Measurements from ENCODE around the gene ARHGAP18. TPM values are rescaled to one million over a fixed set of nuclear protein-coding genes. Genes with fewer than 3 reads are reported as not detected.

The ARHGAP18 gene
- total RNA-seq, 1 experiment from 2014 or later = 1.6 TPM

DNA sequence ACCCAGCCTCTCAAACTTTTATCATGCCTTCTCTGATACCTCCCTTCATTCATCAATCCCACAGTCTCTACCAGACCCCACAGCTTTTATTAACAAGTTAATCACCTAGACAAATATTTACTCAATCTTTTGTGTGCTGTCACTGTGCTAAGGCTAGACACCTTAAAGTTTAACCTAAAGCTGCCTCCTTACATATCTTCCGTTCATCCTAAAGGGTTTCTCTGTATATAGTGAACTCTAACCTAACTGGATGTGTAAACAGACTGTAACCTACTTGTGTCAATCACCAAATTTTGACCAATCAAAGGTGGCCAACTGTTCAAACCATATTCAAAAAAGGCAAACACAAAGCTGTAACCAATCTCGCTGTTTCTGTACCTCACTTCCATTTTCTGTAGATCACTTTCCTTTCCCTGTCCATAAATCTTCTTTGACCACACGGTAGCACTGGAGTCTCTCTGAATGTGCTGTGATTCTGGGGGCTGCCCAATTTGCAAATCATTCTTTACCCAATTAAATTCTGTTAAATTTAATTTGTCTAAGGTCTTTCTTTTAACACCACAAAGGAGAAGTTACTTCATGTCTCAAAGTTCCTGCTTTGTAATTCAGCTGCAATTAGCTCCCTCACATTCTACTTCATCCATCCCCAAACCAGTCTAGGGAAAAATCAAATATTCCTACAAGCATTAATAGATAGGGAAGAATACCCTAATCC lies 72.5 kb downstream of the ARHGAP18 start:
- Histone ChIP-seq H3K9me2 (replicated peaks; ENCODE audit: insufficient read depth, low read length) (no peaks in the 10 kb centered on the region), H3K36me3 (ENCODE audit: insufficient read depth, low read length) (no peaks in the 10 kb centered on the region), H3K4me1 (ENCODE audit: low read length) (no peaks in the 10 kb centered on the region), H3K4me3 (ENCODE audit: low read length) (no peak overlapping the region), H3K9ac (ENCODE audit: low read length) (no peak overlapping the region), H3K27me3 (ENCODE audit: low read length) (no peaks in the 10 kb centered on the region), H3K9me3 (ENCODE audit: low read length) (no peaks in the 10 kb centered on the region), H2AFZ (ENCODE audit: low read length) (no peak overlapping the region; the same call in 1 of the 2 replicates), H3K4me2 (ENCODE audit: low read depth, low read length, poor library complexity, severe bottlenecking) (no peak overlapping the region), H3K27ac (ENCODE audit: low read length) (no peak overlapping the region), H4K20me1 (ENCODE audit: insufficient read depth, low read depth, low read length) (no peaks in the 10 kb centered on the region), H3K79me2 (ENCODE audit: low read length) (no peaks in the 10 kb centered on the region)
- DNase-seq = no peak

DNA sequence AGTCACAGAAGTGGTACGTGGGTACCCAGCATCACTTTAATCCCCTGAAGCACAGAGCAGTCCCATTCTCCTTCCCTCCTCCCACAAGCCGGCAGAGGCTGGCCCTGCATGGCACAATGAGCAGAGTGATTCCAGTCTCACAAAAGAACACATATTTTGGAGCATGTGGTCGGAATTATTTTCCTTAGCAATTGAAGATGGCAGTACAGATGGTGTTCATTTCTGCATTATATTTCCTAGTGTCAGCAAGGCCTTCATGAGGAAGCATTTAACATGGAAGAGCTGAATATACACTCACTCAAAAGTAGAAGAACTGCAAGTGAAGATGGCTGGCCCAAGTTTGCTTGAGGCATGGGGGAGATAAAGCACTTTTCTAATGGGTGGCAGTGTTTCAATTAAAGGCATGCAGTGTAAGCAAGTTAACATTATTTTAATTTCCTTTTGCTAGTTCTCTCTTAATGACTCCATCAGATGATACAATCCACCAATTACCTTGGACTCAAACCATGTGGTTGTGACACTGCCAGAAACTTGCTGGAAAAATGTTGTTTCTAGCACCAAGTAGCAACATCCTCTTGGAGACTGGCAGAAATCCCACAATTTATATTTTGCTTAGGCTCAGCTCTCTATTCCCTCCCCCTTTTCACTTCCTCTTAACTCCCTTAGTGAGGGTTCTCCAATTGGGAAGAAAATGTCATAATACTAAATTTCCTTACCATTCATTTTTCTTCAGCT lies 74.4 kb downstream of the ARHGAP18 start:
- DNase-seq = no peak
- no peak overlapping the region for H3K27ac ChIP-seq (ENCODE audit: low read length)
- H3K9me3 ChIP-seq (ENCODE audit: low read length) = no peaks in the 10 kb centered on the region
- H4K20me1 ChIP-seq (ENCODE audit: insufficient read depth, low read depth, low read length) = no peaks in the 10 kb centered on the region
- H3K9ac ChIP-seq (ENCODE audit: low read length) = no peak overlapping the region
- no peak overlapping the region for H2AFZ ChIP-seq (ENCODE audit: low read length)
- no peaks in the 10 kb centered on the region for H3K27me3 ChIP-seq (ENCODE audit: low read length)
- no peaks in the 10 kb centered on the region for H3K36me3 ChIP-seq (ENCODE audit: insufficient read depth, low read length)
- H3K4me1 ChIP-seq (ENCODE audit: low read length) = no peaks in the 10 kb centered on the region
- H3K79me2 ChIP-seq (ENCODE audit: low read length) = no peaks in the 10 kb centered on the region
- no peaks in the 10 kb centered on the region for H3K9me2 ChIP-seq (replicated peaks; ENCODE audit: insufficient read depth, low read length)
- no peak overlapping the region for H3K4me2 ChIP-seq (ENCODE audit: low read depth, low read length, poor library complexity, severe bottlenecking)
- H3K4me3 ChIP-seq (ENCODE audit: low read length) = no peak overlapping the region

- no peaks in the 10 kb centered on the region for H3K9me3 ChIP-seq (ENCODE audit: low read length)
- no peaks in the 10 kb centered on the region for H3K9me2 ChIP-seq (replicated peaks; ENCODE audit: insufficient read depth, low read length)
- no peak overlapping the region for H2AFZ ChIP-seq (ENCODE audit: low read length)
- no peaks in the 10 kb centered on the region for H4K20me1 ChIP-seq (ENCODE audit: insufficient read depth, low read depth, low read length)
- no peak overlapping the region for H3K4me3 ChIP-seq (ENCODE audit: low read length)
- no peak for DNase-seq
- no peaks in the 10 kb centered on the region for H3K36me3 ChIP-seq (ENCODE audit: insufficient read depth, low read length)
- H3K9ac ChIP-seq (ENCODE audit: low read length) = no peak overlapping the region
- H3K27me3 ChIP-seq (ENCODE audit: low read length) = no peaks in the 10 kb centered on the region
- no peaks in the 10 kb centered on the region for H3K4me1 ChIP-seq (ENCODE audit: low read length)
- no peak overlapping the region for H3K4me2 ChIP-seq (ENCODE audit: low read depth, low read length, poor library complexity, severe bottlenecking)
- H3K27ac ChIP-seq (ENCODE audit: low read length) = no peak overlapping the region
- no peaks in the 10 kb centered on the region for H3K79me2 ChIP-seq (ENCODE audit: low read length)
Measured at GRCh38 chr6:129634411-129635230, 75.4 kb downstream of the ARHGAP18 start.

GRCh38 chr6:129633529-129633928 lies 76.4 kb downstream of the ARHGAP18 start:
- H3K27me3 ChIP-seq (ENCODE audit: low read length) = no peaks in the 10 kb centered on the region
- H4K20me1 ChIP-seq (ENCODE audit: insufficient read depth, low read depth, low read length) = no peaks in the 10 kb centered on the region
- no peak overlapping the region for H3K27ac ChIP-seq (ENCODE audit: low read length)
- DNase-seq = no peak
- no peak overlapping the region for H3K4me3 ChIP-seq (ENCODE audit: low read length)
- H3K4me2 ChIP-seq (ENCODE audit: low read depth, low read length, poor library complexity, severe bottlenecking) = no peak overlapping the region
- no peaks in the 10 kb centered on the region for H3K9me3 ChIP-seq (ENCODE audit: low read length)
- H3K36me3 ChIP-seq (ENCODE audit: insufficient read depth, low read length) = no peaks in the 10 kb centered on the region
- H3K4me1 ChIP-seq (ENCODE audit: low read length) = no peaks in the 10 kb centered on the region
- H3K9ac ChIP-seq (ENCODE audit: low read length) = no peak overlapping the region
- H2AFZ ChIP-seq (ENCODE audit: low read length) = no peak overlapping the region
- H3K79me2 ChIP-seq (ENCODE audit: low read length) = no peaks in the 10 kb centered on the region
- H3K9me2 ChIP-seq (replicated peaks; ENCODE audit: insufficient read depth, low read length) = no peaks in the 10 kb centered on the region

DNA sequence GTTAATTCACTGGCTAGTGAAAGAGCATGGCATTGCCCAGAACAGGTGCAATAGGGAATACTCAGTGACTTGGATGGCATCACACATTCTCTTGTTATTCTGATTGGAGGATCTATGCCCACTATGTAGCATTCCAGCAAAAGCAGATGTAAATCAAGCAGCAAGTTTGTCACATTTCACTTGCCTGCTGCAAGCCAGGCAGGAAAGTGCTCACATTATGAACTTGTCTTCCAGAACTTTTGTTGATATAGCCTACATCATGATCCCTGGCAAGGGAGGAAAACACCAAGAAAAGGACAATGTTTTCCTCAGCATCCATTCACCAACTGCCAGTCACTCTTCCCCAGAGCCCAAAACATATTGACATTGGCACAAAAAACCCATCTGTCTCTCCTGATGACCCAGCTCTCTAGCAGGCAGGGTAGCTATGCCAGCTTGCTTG lies 77.8 kb downstream of the ARHGAP18 start:
- no peak overlapping the region for H3K4me3 ChIP-seq (ENCODE audit: low read length)
- no peaks in the 10 kb centered on the region for H4K20me1 ChIP-seq (ENCODE audit: insufficient read depth, low read depth, low read length)
- H3K4me2 ChIP-seq (ENCODE audit: low read depth, low read length, poor library complexity, severe bottlenecking) = no peak overlapping the region
- no peaks in the 10 kb centered on the region for H3K27me3 ChIP-seq (ENCODE audit: low read length)
- no peaks in the 10 kb centered on the region for H3K9me2 ChIP-seq (replicated peaks; ENCODE audit: insufficient read depth, low read length)
- no peaks in the 10 kb centered on the region for H3K79me2 ChIP-seq (ENCODE audit: low read length)
- DNase-seq = no peak
- no peaks in the 10 kb centered on the region for H3K9me3 ChIP-seq (ENCODE audit: low read length)
- H3K36me3 ChIP-seq (ENCODE audit: insufficient read depth, low read length) = no peaks in the 10 kb centered on the region
- no peak overlapping the region for H2AFZ ChIP-seq (ENCODE audit: low read length)
- H3K9ac ChIP-seq (ENCODE audit: low read length) = no peak overlapping the region
- H3K4me1 ChIP-seq (ENCODE audit: low read length) = no peaks in the 10 kb centered on the region
- H3K27ac ChIP-seq (ENCODE audit: low read length) = no peak overlapping the region

DNA sequence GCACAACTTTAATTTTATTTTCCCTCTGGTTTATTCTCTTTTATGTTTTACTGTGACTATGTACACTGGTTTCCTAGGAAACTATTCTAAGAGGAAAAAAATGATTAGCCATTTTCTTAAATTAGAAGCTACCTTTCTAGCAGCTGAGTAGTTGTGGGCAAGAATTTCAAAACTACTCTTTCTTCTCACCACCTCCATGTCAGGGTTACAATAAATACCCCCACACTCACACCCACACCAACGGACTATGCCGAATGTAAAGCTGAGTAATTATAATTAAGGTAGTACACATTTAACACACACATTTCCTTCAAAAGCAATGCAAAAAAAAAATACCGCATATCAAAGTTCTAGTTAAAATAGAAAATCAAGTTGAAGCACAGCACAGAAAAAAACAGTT lies 78.9 kb downstream of the ARHGAP18 start:
- Histone ChIP-seq H3K27me3 (ENCODE audit: low read length) (no peaks in the 10 kb centered on the region), H3K9ac (ENCODE audit: low read length) (no peak overlapping the region), H3K9me2 (replicated peaks; ENCODE audit: insufficient read depth, low read length) (no peaks in the 10 kb centered on the region), H3K79me2 (ENCODE audit: low read length) (no peaks in the 10 kb centered on the region), H3K36me3 (ENCODE audit: insufficient read depth, low read length) (no peaks in the 10 kb centered on the region), H3K27ac (ENCODE audit: low read length) (no peak overlapping the region), H3K4me1 (ENCODE audit: low read length) (no peaks in the 10 kb centered on the region), H3K9me3 (ENCODE audit: low read length) (no peaks in the 10 kb centered on the region), H3K4me3 (ENCODE audit: low read length) (no peak overlapping the region), H3K4me2 (ENCODE audit: low read depth, low read length, poor library complexity, severe bottlenecking) (no peak overlapping the region), H4K20me1 (ENCODE audit: insufficient read depth, low read depth, low read length) (no peaks in the 10 kb centered on the region), H2AFZ (ENCODE audit: low read length) (no peak overlapping the region)
- no peak for DNase-seq

DNA sequence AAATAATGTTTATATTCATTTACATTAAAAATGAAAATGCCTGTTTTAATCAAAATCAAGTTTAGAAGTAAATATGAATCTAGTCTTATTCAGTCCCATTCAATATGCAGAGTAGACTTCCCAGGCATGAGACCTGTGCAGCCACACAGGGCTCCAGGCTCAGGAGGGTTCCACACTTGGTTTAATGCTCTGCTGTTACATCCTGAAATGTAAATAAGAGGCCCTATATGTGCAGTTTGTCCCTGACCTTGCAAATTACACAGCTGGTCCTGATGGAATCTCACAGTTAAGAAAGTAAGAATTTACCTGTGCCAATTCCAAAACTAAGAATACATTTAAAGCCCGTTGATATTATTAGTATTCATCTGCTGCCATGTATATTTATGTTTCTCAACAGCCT lies 79.4 kb downstream of the ARHGAP18 start:
- Histone ChIP-seq H3K9ac (ENCODE audit: low read length) (no peak overlapping the region), H3K4me1 (ENCODE audit: low read length) (no peaks in the 10 kb centered on the region), H3K36me3 (ENCODE audit: insufficient read depth, low read length) (no peaks in the 10 kb centered on the region), H3K9me3 (ENCODE audit: low read length) (no peaks in the 10 kb centered on the region), H3K4me2 (ENCODE audit: low read depth, low read length, poor library complexity, severe bottlenecking) (no peak overlapping the region), H4K20me1 (ENCODE audit: insufficient read depth, low read depth, low read length) (no peaks in the 10 kb centered on the region), H3K4me3 (ENCODE audit: low read length) (no peak overlapping the region), H2AFZ (ENCODE audit: low read length) (no peak overlapping the region), H3K27ac (ENCODE audit: low read length) (no peak overlapping the region), H3K27me3 (ENCODE audit: low read length) (no peaks in the 10 kb centered on the region), H3K9me2 (replicated peaks; ENCODE audit: insufficient read depth, low read length) (no peaks in the 10 kb centered on the region), H3K79me2 (ENCODE audit: low read length) (no peaks in the 10 kb centered on the region)
- DNase-seq = no peak
